Neural crest cell (in vitro differentiated cells): ENCODE measurements around the gene IPO11. TPM values are rescaled to one million over a fixed set of nuclear protein-coding genes. Genes with fewer than 3 reads are reported as not detected.

Source experiments
- DNase-seq: peaks from one replicate; pipeline ENCODE4 v3.0.0; 2021; ENCODE audit warnings: low read depth, mixed read lengths, low spot score
- H3K27ac Mint-ChIP-seq: one replicate; pipeline ENCODE4 v1.8.0; 2021; ENCODE audit warnings: mild to moderate bottlenecking, mixed read lengths; ENCODE audit not compliant: unreplicated experiment
- H3K27me3 Mint-ChIP-seq: 2 replicates; pipeline ENCODE4 v1.8.0; 2021; ENCODE audit warnings: low read depth, mild to moderate bottlenecking, mixed read lengths
- H3K36me3 Mint-ChIP-seq: 2 replicates; pipeline ENCODE4 v1.8.0; 2021; ENCODE audit warnings: low read depth, mild to moderate bottlenecking, mixed read lengths
- H3K4me1 Mint-ChIP-seq: 2 replicates; pipeline ENCODE4 v1.8.0; 2021; ENCODE audit warnings: mixed read lengths
- H3K4me3 Mint-ChIP-seq: one replicate; pipeline ENCODE4 v1.8.0; 2021; ENCODE audit warnings: mild to moderate bottlenecking, mixed read lengths
- H3K9me3 Mint-ChIP-seq: 2 replicates; pipeline ENCODE4 v1.8.0; 2021; ENCODE audit warnings: mixed read lengths
- CTCF ChIP-seq: fragments of 200-600 bp; sonication (generic); conservative IDR thresholded peaks from 2 replicates; pipeline ENCODE4 v1.5.0; 2021; ENCODE audit warnings: antibody characterized with exemption, mild to moderate bottlenecking
- total RNA-seq: library from RNA; stranded (reverse); gene quantifications from 2 replicates; pipeline ENCODE4 v1.2.1, GENCODE V29; 2021

IPO11 gene
- total RNA-seq, 1 donor from 2014 or later, result 48.2 TPM

GRCh38 chr5:62533597-62533996 is 121.0 kb downstream of the IPO11 start:
- no peak overlapping the region for H3K4me3 Mint-ChIP-seq
- no peaks in the 10 kb centered on the region for H3K27me3 Mint-ChIP-seq
- peaks cover 2% of the 10 kb centered on the region for H3K36me3 Mint-ChIP-seq
- H3K27ac Mint-ChIP-seq, result no peak overlapping the region
- no peaks in the 10 kb centered on the region for H3K9me3 Mint-ChIP-seq
- H3K4me1 Mint-ChIP-seq, result no peaks in the 10 kb centered on the region
- DNase-seq, result no peak
- TF ChIP-seq CTCF, result no peak

- H3K36me3 Mint-ChIP-seq, result peaks cover 2% of the 10 kb centered on the region
- no peak for TF ChIP-seq CTCF
- H3K4me3 Mint-ChIP-seq, result no peak overlapping the region
- no peaks in the 10 kb centered on the region for H3K27me3 Mint-ChIP-seq
- no peak for DNase-seq
- H3K9me3 Mint-ChIP-seq, result no peaks in the 10 kb centered on the region
- no peak overlapping the region for H3K27ac Mint-ChIP-seq
- H3K4me1 Mint-ChIP-seq, result no peaks in the 10 kb centered on the region
Measured at GRCh38 chr5:62534461-62535236, 122.1 kb downstream of the IPO11 start.

GRCh38 chr5:62536232-62536631 is 123.7 kb downstream of the IPO11 start:
- Mint-ChIP-seq H3K4me1 (no peaks in the 10 kb centered on the region), H3K9me3 (no peaks in the 10 kb centered on the region), H3K27me3 (no peaks in the 10 kb centered on the region), H3K4me3 (no peak overlapping the region), H3K27ac (no peak overlapping the region), H3K36me3 (peaks cover 2% of the 10 kb centered on the region)
- TF ChIP-seq CTCF, result no peak
- DNase-seq, result no peak

GRCh38 chr5:62536783-62537182 is 124.2 kb downstream of the IPO11 start:
- no peak overlapping the region for H3K27ac Mint-ChIP-seq
- no peak for DNase-seq
- H3K9me3 Mint-ChIP-seq, result no peaks in the 10 kb centered on the region
- no peak overlapping the region for H3K4me3 Mint-ChIP-seq
- no peaks in the 10 kb centered on the region for H3K36me3 Mint-ChIP-seq
- no peak for TF ChIP-seq CTCF
- H3K27me3 Mint-ChIP-seq, result no peaks in the 10 kb centered on the region
- no peaks in the 10 kb centered on the region for H3K4me1 Mint-ChIP-seq

- H3K27ac Mint-ChIP-seq, result no peak overlapping the region
- DNase-seq, result no peak
- no peak for TF ChIP-seq CTCF
- H3K27me3 Mint-ChIP-seq, result no peaks in the 10 kb centered on the region
- H3K4me3 Mint-ChIP-seq, result no peak overlapping the region
- no peaks in the 10 kb centered on the region for H3K4me1 Mint-ChIP-seq
- H3K9me3 Mint-ChIP-seq, result no peaks in the 10 kb centered on the region
- peaks cover 4% of the 10 kb centered on the region for H3K36me3 Mint-ChIP-seq
Measured at GRCh38 chr5:62538017-62538942, 125.7 kb downstream of the IPO11 start.
